Suprapubic skin (tissue), 4 donors: ENCODE results near the gene RBP5.

ENCODE experiments used
- EP300 ChIP-seq: sonication (generic); formaldehyde crosslinking; IDR thresholded peaks from one replicate; pipeline ENCODE4 v1.6.1; 2017; ENCODE audit warnings: antibody characterized with exemption
- POLR2A ChIP-seq, 2 donors: fragments of 450-650 bp; IDR thresholded peaks; one replicate each; pipeline ENCODE4 v1.6.1; 2017; ENCODE audit warnings: antibody characterized with exemption in 2 of 2, mild to moderate bottlenecking in 2 of 2, moderate library complexity in 2 of 2
- POLR2AphosphoS5 ChIP-seq, 3 donors: sonication (generic); formaldehyde crosslinking; IDR thresholded peaks; one replicate each; pipeline ENCODE4 v1.6.1; 2017; ENCODE audit warnings: antibody characterized with exemption in 3 of 3
- TF ChIP-seq, protein P1 (sequence below), 2 donors: fragments of 200-600 bp in 1 of 2; fragments of 450-650 bp in 1 of 2; sonication (generic) in 1 of 2; IDR thresholded peaks; one replicate each; pipeline ENCODE4 v1.5.1; 2016 to 2019; ENCODE audit warnings: antibody characterized with exemption in 2 of 2, mild to moderate bottlenecking in 1 of 2, moderate library complexity in 1 of 2

DNA sequence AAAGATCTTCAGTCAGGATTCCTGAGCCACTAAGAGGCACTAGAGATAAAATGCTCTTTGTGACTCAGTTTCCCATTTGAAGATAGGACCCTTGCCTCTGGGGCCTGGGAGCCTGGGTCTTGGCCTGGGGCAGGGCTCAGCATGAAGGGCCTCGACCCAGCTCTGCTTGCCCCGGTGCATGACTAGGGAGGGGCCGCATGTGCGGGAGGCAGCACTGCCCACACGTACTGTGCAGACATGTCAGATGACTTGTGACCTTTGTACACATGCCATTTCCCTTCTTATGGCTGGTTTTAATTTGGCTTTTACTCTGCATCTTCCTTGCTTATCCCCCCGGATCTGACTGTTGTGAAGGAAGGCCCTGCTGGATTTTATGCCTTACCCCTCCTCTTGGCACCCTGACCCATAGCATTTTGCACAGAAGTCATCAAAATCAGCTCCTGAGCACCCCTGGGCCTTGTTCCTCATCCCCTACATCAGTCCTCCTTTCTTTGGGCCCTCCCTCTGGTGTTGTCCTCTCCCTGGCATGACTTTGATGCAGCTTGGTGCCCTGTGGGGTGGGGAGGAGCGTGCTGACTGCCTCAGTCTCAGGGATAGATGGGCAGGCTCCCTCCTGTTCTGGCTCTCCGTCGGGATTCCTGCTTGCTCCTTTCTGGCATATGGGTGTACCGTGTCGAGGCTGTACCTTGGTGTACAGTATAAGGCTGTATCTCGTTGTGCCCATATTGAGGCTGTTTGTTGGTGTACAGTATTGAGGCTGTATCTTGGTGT lies 5.9 kb upstream of the RBP5 start:
- TF ChIP-seq POLR2A (IDR thresholded peaks at IDR 0.05) = no peak
- no peak for TF ChIP-seq POLR2AphosphoS5 (IDR thresholded peaks at IDR 0.05)
- TF ChIP-seq, protein P1, sequence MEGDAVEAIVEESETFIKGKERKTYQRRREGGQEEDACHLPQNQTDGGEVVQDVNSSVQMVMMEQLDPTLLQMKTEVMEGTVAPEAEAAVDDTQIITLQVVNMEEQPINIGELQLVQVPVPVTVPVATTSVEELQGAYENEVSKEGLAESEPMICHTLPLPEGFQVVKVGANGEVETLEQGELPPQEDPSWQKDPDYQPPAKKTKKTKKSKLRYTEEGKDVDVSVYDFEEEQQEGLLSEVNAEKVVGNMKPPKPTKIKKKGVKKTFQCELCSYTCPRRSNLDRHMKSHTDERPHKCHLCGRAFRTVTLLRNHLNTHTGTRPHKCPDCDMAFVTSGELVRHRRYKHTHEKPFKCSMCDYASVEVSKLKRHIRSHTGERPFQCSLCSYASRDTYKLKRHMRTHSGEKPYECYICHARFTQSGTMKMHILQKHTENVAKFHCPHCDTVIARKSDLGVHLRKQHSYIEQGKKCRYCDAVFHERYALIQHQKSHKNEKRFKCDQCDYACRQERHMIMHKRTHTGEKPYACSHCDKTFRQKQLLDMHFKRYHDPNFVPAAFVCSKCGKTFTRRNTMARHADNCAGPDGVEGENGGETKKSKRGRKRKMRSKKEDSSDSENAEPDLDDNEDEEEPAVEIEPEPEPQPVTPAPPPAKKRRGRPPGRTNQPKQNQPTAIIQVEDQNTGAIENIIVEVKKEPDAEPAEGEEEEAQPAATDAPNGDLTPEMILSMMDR (IDR thresholded peaks at IDR 0.05) = no peak
- TF ChIP-seq EP300 = no peak
